ENCODE results near the gene CCDC192. TPM values are rescaled to one million over a fixed set of nuclear protein-coding genes. Genes with fewer than 3 reads are reported as not detected.

Gene CCDC192
- polyA plus RNA-seq, 3 donors: not detected

DNA sequence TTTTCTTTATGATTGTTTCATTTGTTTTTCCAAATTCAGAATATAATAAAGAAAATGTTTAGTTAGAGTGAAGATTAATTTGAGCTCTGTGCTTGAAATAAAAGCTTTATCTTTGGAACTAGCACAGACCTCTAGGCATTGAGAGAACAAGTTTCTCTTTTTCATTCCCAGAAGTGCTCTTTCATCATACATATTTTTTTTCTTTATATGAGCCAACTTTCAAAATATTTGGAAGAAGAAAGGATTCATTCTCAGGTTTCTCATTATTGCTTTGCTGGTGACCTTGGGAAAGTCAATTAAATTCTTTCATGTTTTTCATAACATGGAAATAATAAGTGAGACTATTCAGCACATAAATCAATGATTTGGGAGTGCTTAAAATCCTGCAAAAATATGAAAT is 37.5 kb upstream of the CCDC192 start:
- TF ChIP-seq, protein P1, sequence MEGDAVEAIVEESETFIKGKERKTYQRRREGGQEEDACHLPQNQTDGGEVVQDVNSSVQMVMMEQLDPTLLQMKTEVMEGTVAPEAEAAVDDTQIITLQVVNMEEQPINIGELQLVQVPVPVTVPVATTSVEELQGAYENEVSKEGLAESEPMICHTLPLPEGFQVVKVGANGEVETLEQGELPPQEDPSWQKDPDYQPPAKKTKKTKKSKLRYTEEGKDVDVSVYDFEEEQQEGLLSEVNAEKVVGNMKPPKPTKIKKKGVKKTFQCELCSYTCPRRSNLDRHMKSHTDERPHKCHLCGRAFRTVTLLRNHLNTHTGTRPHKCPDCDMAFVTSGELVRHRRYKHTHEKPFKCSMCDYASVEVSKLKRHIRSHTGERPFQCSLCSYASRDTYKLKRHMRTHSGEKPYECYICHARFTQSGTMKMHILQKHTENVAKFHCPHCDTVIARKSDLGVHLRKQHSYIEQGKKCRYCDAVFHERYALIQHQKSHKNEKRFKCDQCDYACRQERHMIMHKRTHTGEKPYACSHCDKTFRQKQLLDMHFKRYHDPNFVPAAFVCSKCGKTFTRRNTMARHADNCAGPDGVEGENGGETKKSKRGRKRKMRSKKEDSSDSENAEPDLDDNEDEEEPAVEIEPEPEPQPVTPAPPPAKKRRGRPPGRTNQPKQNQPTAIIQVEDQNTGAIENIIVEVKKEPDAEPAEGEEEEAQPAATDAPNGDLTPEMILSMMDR (IDR thresholded peaks at IDR 0.05): no peak
- no peak for DNase-seq
- Histone ChIP-seq H2AFZ (ENCODE audit: insufficient read depth, low read depth, low read length, poor library complexity, severe bottlenecking) (no peak overlapping the region), H3K27me3 (ENCODE audit: control insufficient read depth in 2 of 2, insufficient read depth in 2 of 2, low read length in 2 of 2) (no peaks in the 10 kb centered on the region), H3K36me3 (replicated peaks in 1 of 2; ENCODE audit: control insufficient read depth in 1 of 2, insufficient read depth in 2 of 2, low read length in 2 of 2) (no peaks in the 10 kb centered on the region), H3K4me2 (replicated peaks; ENCODE audit: extremely low read depth, low read length, poor library complexity, severe bottlenecking) (no peak overlapping the region), H3K4me3 (replicated peaks in 1 of 3; ENCODE audit: low read depth in 2 of 3, low read length in 3 of 3) (no peak overlapping the region), H3K9me3 (replicated peaks in 1 of 2; ENCODE audit: control insufficient read depth in 1 of 2, insufficient read depth in 1 of 2, low read length in 2 of 2) (no peaks in the 10 kb centered on the region), H3K79me2 (ENCODE audit: insufficient read depth, low read length) (no peaks in the 10 kb centered on the region), H3K27ac (ENCODE audit: low read depth in 1 of 2, low read length in 2 of 2) (no peak overlapping the region), H4K20me1 (ENCODE audit: insufficient read depth, low read length) (no peaks in the 10 kb centered on the region), H3K9ac (ENCODE audit: insufficient read depth, low read length, poor library complexity, severe bottlenecking) (no peak overlapping the region), H3K4me1 (ENCODE audit: control insufficient read depth in 1 of 2, insufficient read depth in 2 of 2, low read length in 2 of 2) (no peaks in the 10 kb centered on the region)
- intact Hi-C loops (cut with micrococcal nuclease): no loop called here
- H3K27me3 Mint-ChIP-seq (ENCODE audit: low read depth in 3 of 3): peaks cover 0 to 2% (median 0%) of the 10 kb centered on the region in 3 donors
- peaks cover 0 to 3% (median 0%) of the 10 kb centered on the region in 7 donors for H3K9me3 Mint-ChIP-seq
- no peak overlapping the region for H3K4me3 Mint-ChIP-seq
- no peaks in the 10 kb centered on the region for H3K4me1 Mint-ChIP-seq
- no peaks in the 10 kb centered on the region for H3K36me3 Mint-ChIP-seq
- no peak overlapping the region for H3K27ac Mint-ChIP-seq

DNA sequence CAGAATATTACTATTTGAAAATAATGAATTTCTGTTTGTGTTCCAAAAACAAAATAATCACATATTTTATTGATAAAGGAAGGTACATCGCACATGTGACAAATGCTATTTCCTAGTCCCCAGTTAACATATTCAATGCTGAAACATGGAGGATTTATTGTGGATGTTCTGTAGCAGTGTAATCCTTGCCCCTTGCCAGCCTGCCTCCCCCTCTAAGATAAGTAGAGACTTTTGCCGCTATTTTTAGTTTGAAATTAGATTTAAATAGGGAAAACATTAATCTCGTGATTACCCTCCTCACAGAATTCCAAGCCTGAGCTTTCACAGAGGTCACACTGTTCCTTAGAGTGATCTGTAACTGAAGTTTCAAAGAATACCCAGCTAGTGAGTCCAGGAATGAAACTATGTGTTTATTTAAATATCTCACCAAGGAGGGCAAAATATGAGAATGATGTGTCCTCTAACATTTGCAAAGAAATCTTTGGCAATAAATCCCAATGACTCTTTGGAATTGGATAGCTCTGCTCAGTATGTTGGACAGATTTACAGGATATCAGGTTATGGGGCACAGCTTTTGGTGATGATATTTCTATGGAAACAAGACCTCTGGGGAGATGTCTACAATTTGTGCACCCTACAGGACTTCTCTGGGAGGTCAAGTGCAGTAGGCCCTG is 37.0 kb upstream of the CCDC192 start:
- Histone ChIP-seq H3K4me3 (replicated peaks in 1 of 3; ENCODE audit: low read depth in 2 of 3, low read length in 3 of 3) (no peak overlapping the region), H3K36me3 (replicated peaks in 1 of 2; ENCODE audit: control insufficient read depth in 1 of 2, insufficient read depth in 2 of 2, low read length in 2 of 2) (no peaks in the 10 kb centered on the region), H3K27ac (ENCODE audit: low read depth in 1 of 2, low read length in 2 of 2) (no peak overlapping the region), H4K20me1 (ENCODE audit: insufficient read depth, low read length) (no peaks in the 10 kb centered on the region), H3K27me3 (ENCODE audit: control insufficient read depth in 2 of 2, insufficient read depth in 2 of 2, low read length in 2 of 2) (no peaks in the 10 kb centered on the region), H3K79me2 (ENCODE audit: insufficient read depth, low read length) (no peaks in the 10 kb centered on the region), H2AFZ (ENCODE audit: insufficient read depth, low read depth, low read length, poor library complexity, severe bottlenecking) (no peak overlapping the region), H3K4me1 (ENCODE audit: control insufficient read depth in 1 of 2, insufficient read depth in 2 of 2, low read length in 2 of 2) (no peaks in the 10 kb centered on the region), H3K4me2 (replicated peaks; ENCODE audit: extremely low read depth, low read length, poor library complexity, severe bottlenecking) (no peak overlapping the region), H3K9me3 (replicated peaks in 1 of 2; ENCODE audit: control insufficient read depth in 1 of 2, insufficient read depth in 1 of 2, low read length in 2 of 2) (no peaks in the 10 kb centered on the region), H3K9ac (ENCODE audit: insufficient read depth, low read length, poor library complexity, severe bottlenecking) (no peak overlapping the region)
- Mint-ChIP-seq H3K36me3 (no peaks in the 10 kb centered on the region), H3K27me3 (ENCODE audit: low read depth in 3 of 3) (peaks cover 0 to 2% (median 0%) of the 10 kb centered on the region in 3 donors), H3K27ac (no peak overlapping the region), H3K9me3 (peaks cover 0 to 3% (median 0%) of the 10 kb centered on the region in 7 donors), H3K4me1 (no peaks in the 10 kb centered on the region), H3K4me3 (no peak overlapping the region)
- no peak for DNase-seq
- WGBS (ENCODE audit: insufficient coverage): no CpG with 5 or more reads among the region's 3 CpGs
- TF ChIP-seq, protein P1 (IDR thresholded peaks at IDR 0.05): no peak
- intact Hi-C loops (cut with micrococcal nuclease): no loop called here
